Measurements from ENCODE around the gene C1QL3.
A peak's percentile ranks its signal among the peaks of the same experiment; 100 is the strongest.

C1QL3 gene

GRCh38 chr10:16520900-16521299 is 779 bp downstream of the C1QL3 start:
- TF ChIP-seq, protein P1, sequence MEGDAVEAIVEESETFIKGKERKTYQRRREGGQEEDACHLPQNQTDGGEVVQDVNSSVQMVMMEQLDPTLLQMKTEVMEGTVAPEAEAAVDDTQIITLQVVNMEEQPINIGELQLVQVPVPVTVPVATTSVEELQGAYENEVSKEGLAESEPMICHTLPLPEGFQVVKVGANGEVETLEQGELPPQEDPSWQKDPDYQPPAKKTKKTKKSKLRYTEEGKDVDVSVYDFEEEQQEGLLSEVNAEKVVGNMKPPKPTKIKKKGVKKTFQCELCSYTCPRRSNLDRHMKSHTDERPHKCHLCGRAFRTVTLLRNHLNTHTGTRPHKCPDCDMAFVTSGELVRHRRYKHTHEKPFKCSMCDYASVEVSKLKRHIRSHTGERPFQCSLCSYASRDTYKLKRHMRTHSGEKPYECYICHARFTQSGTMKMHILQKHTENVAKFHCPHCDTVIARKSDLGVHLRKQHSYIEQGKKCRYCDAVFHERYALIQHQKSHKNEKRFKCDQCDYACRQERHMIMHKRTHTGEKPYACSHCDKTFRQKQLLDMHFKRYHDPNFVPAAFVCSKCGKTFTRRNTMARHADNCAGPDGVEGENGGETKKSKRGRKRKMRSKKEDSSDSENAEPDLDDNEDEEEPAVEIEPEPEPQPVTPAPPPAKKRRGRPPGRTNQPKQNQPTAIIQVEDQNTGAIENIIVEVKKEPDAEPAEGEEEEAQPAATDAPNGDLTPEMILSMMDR (IDR thresholded peaks at IDR 0.05; ENCODE audit: low read depth, low read length, missing control alignments), result peak; percentile 26
- DNase-seq (ENCODE audit: extremely low read depth, low read depth), result no peak
- peak overlapping the region; percentile 30 for H3K4me3 ChIP-seq (replicated peaks; ENCODE audit: low read depth, low read length)

- peak overlapping the region; percentile 30; the same call in 1 of the 2 replicates for H3K4me3 ChIP-seq (replicated peaks; ENCODE audit: low read depth, low read length)
- TF ChIP-seq, protein P1 (IDR thresholded peaks at IDR 0.05; ENCODE audit: low read depth, low read length, missing control alignments), result no peak
- no peak for DNase-seq (ENCODE audit: extremely low read depth, low read depth)
Observed at GRCh38 chr10:16519908-16520861, 1.5 kb downstream of the C1QL3 start.

DNA sequence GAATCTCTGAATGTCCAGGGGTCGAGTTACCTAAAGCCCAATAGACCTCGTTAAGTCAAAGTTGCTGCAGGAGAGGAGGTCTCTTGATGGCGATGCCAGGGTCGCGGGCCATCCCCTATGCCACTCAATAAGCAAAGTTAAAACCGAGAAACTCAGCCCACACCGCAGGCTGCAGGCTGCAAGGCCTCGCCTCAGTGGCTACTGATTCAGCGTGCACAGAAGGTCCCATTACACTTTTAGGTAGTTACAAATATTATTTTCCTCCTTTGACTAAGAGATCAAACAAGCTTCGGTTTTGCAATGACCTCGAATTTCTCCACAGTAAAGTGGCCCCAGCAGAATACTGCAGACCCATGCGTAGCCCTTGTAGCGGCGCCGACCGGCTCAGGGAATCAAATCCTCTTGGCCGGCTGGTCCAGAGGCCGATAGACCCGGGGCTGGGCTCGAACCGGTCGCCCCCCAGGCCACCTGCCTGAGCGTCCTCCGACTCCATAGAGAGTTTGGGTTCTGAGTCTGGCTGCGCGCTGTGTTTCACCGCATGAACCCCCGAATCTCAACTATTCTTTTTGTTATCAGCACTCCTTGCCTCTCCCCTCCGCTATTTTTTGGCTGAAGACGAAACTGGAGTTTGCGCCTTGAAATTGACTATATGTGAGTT is 2.3 kb downstream of the C1QL3 start:
- H3K4me3 ChIP-seq (replicated peaks; ENCODE audit: low read depth, low read length), result no peak overlapping the region
- DNase-seq (ENCODE audit: extremely low read depth, low read depth), result no peak
- TF ChIP-seq, protein P1 (IDR thresholded peaks at IDR 0.05; ENCODE audit: low read depth, low read length, missing control alignments), result no peak

DNA sequence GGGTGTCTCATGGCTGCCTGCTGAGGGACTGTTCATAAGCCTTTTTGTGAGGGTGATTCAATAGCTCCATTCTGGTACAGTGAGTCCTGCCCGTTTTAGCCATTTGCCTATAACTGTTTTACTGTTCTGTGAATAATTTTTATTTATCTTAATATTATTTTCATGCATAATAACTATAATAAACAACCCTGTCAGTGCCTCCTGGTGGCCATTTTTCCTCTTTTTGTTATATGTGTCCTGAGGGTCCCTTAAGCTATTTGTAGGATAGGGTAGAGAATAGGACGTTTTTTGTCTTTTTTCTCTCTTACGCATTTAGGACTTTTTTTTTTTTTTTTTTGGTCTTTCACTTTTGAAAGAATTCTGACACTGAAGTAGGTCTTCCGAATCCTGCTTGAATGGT is 2.9 kb downstream of the C1QL3 start:
- no peak for DNase-seq (ENCODE audit: extremely low read depth, low read depth)
- H3K4me3 ChIP-seq (replicated peaks; ENCODE audit: low read depth, low read length), result no peak overlapping the region
- TF ChIP-seq, protein P1 (IDR thresholded peaks at IDR 0.05; ENCODE audit: low read depth, low read length, missing control alignments), result peak; percentile 24

GRCh38 chr10:16510843-16511242 is 10.8 kb downstream of the C1QL3 start:
- TF ChIP-seq, protein P1 (IDR thresholded peaks at IDR 0.05; ENCODE audit: low read depth, low read length, missing control alignments), result no peak
- DNase-seq (ENCODE audit: extremely low read depth, low read depth), result no peak
- no peak overlapping the region for H3K4me3 ChIP-seq (replicated peaks; ENCODE audit: low read depth, low read length)

- TF ChIP-seq, protein P1 (IDR thresholded peaks at IDR 0.05; ENCODE audit: low read depth, low read length, missing control alignments), result no peak
- no peak overlapping the region for H3K4me3 ChIP-seq (replicated peaks; ENCODE audit: low read depth, low read length)
- no peak for DNase-seq (ENCODE audit: extremely low read depth, low read depth)
Observed at GRCh38 chr10:16509996-16510395, 11.7 kb downstream of the C1QL3 start.

All from HFF-Myc (cell line).